T-cell (primary cell): ENCODE measurements around the gene CDH13. TPM values are rescaled to one million over a fixed set of nuclear protein-coding genes. Genes with fewer than 3 reads are reported as not detected.

Experiments used
- ATAC-seq, 4 experiments: fragments of 200-7000 bp in 3 of 4; fragments of 150-1000 bp in 1 of 4; cut with Tn5 transposase; replicated peaks in 1 of 4; 1 replicate in 3 of 4; 2 replicates in 1 of 4; pipeline ENCODE4 v1.10.0; 2021; ENCODE audit warnings: moderate library complexity in 3 of 4, mild to moderate bottlenecking in 2 of 4, moderate number of reproducible peaks in 1 of 4
- CTCF ChIA-PET, 2 donors: fragments of 300-600 bp; sonication (Branson Sonifier 250); formaldehyde crosslinking; loops; one replicate each; lab custom pipeline; 2022; ENCODE audit warnings: antibody characterized with exemption in 2 of 2; lab: Charles Lee
- POLR2A ChIA-PET, 2 donors: fragments of 300-600 bp; sonication (Branson Sonifier 250); formaldehyde crosslinking; loops; one replicate each; lab custom pipeline; 2022; ENCODE audit warnings: antibody characterized with exemption in 2 of 2; lab: Charles Lee
- DNase-seq, 35 experiments: peaks; one replicate each; pipeline versions ENCODE4 v3.0.0 to v3.0.0-alpha.2; 2013 to 2023
- H3K27ac ChIP-seq: one replicate; pipeline ENCODE4 v1.5.1; 2013; ENCODE audit warnings: low read length
- H3K27me3 ChIP-seq, 2 experiments: replicated peaks in 1 of 2; 1 replicate in 1 of 2; 2 replicates in 1 of 2; pipeline versions ENCODE4 v1.6.1 to v1.7.0; 2013; ENCODE audit warnings: low read length in 1 of 2, mixed read lengths in 1 of 2; ENCODE audit not compliant: control insufficient read depth in 2 of 2, insufficient read depth in 2 of 2; ENCODE audit errors: extremely low read depth in 1 of 2
- H3K36me3 ChIP-seq, 2 donors: 1 replicate in 1 of 2; 2 replicates in 1 of 2; pipeline versions ENCODE4 v1.6.1 to v1.7.0; 2013; ENCODE audit warnings: low read length in 1 of 2; ENCODE audit not compliant: control insufficient read depth in 2 of 2, insufficient read depth in 1 of 2; ENCODE audit errors: extremely low read depth in 1 of 2
- H3K4me1 ChIP-seq, 2 experiments: 1 replicate in 1 of 2; 2 replicates in 1 of 2; pipeline versions ENCODE4 v1.6.1 to v1.7.0; 2013; ENCODE audit warnings: low read length in 2 of 2, mixed read lengths in 1 of 2; ENCODE audit not compliant: insufficient read depth in 2 of 2, control insufficient read depth in 1 of 2; ENCODE audit errors: extremely low read depth in 1 of 2
- H3K4me3 ChIP-seq, 2 donors: 1 replicate in 1 of 2; 2 replicates in 1 of 2; pipeline versions ENCODE4 v1.5.1 to v1.7.0; 2013; ENCODE audit warnings: mild to moderate bottlenecking in 2 of 2, low read length in 1 of 2, moderate library complexity in 1 of 2; ENCODE audit not compliant: control insufficient read depth in 1 of 2; ENCODE audit errors: extremely low read depth in 1 of 2
- H3K9me3 ChIP-seq: 2 replicates; pipeline ENCODE4 v1.7.0; 2013
- H3K27ac Mint-ChIP-seq, 2 donors: one replicate each; pipeline ENCODE4 v1.8.0; 2020 to 2021; ENCODE audit warnings: mild to moderate bottlenecking in 2 of 2, mixed read lengths in 2 of 2
- H3K27me3 Mint-ChIP-seq, 2 donors: one replicate each; pipeline ENCODE4 v1.8.0; 2021 to 2022; ENCODE audit warnings: mixed read lengths in 2 of 2
- H3K36me3 Mint-ChIP-seq: one replicate; pipeline ENCODE4 v1.8.0; 2021; ENCODE audit warnings: mixed read lengths
- H3K4me1 Mint-ChIP-seq, 3 donors: one replicate each; pipeline ENCODE4 v1.8.0; 2020 to 2022; ENCODE audit warnings: mixed read lengths in 3 of 3, mild to moderate bottlenecking in 1 of 3
- H3K4me3 Mint-ChIP-seq, 3 donors: one replicate each; pipeline ENCODE4 v1.8.0; 2020 to 2022; ENCODE audit warnings: mild to moderate bottlenecking in 3 of 3, mixed read lengths in 3 of 3, moderate library complexity in 3 of 3
- H3K9me3 Mint-ChIP-seq, 3 donors: one replicate each; pipeline ENCODE4 v1.8.0; 2020 to 2022; ENCODE audit warnings: mixed read lengths in 3 of 3
- WGBS: methylation state at CpG from one replicate; pipeline ENCODE4 v1.1.5; 2013; ENCODE audit warnings: missing lambda C conversion rate; ENCODE audit not compliant: insufficient coverage; 5-methylcytosine and 5-hydroxymethylcytosine counted together
- total RNA-seq, 35 experiments: library from RNA in 6 of 35; stranded (reverse) in 6 of 35; fragments of 120-200 nt in 1 of 35; gene quantifications; one replicate each; pipeline versions ENCODE4 v1.2.1 to v1.2.4 and lab custom pipeline; 2013 to 2026

Gene CDH13
- total RNA-seq, 5 donors from 2014 or later (not counting 1 experiment from before 2014, with no cell fraction given), result not detected

GRCh38 chr16:83227336-83227735, 600.6 kb downstream of the CDH13 start:
- POLR2A ChIA-PET, result no interaction called here
- CTCF ChIA-PET, result no interaction called here
- no peak for ATAC-seq

GRCh38 chr16:83231729-83232128, 605.0 kb downstream of the CDH13 start:
- Histone ChIP-seq H3K4me3 (no peak overlapping the region), H3K27me3 (peaks cover 0 to 12% of the 10 kb centered on the region in 2 experiments), H3K36me3 (no peaks in the 10 kb centered on the region), H3K27ac (no peak overlapping the region), H3K4me1 (no peaks in the 10 kb centered on the region), H3K9me3 (no peaks in the 10 kb centered on the region)
- ChIA-PET CTCF (no interaction called here), POLR2A (no interaction called here)
- no peak for DNase-seq
- Mint-ChIP-seq H3K27me3 (peaks cover 3 to 7% of the 10 kb centered on the region in 2 donors), H3K27ac (no peak overlapping the region), H3K4me1 (no peaks in the 10 kb centered on the region), H3K9me3 (peaks cover 0 to 2% (median 0%) of the 10 kb centered on the region in 3 donors), H3K4me3 (no peak overlapping the region), H3K36me3 (no peaks in the 10 kb centered on the region)
- ATAC-seq, result no peak
- WGBS, result no CpG with 5 or more reads among the region's 5 CpGs

More at GRCh38 chr16:83227336-83227735, 600.6 kb downstream of the CDH13 start:
- WGBS, result 67% methylated on average over 3 of the region's 6 CpGs
- no peak overlapping the region for H3K4me3 ChIP-seq
- no peak overlapping the region for H3K27ac Mint-ChIP-seq
- H3K4me3 Mint-ChIP-seq, result no peak overlapping the region
- H3K36me3 ChIP-seq, result no peaks in the 10 kb centered on the region
- no peaks in the 10 kb centered on the region for H3K36me3 Mint-ChIP-seq
- no peaks in the 10 kb centered on the region for H3K4me1 ChIP-seq
- no peak for DNase-seq
- no peak overlapping the region for H3K27ac ChIP-seq
- H3K9me3 ChIP-seq, result no peaks in the 10 kb centered on the region
- H3K4me1 Mint-ChIP-seq, result no peaks in the 10 kb centered on the region
- H3K27me3 Mint-ChIP-seq, result peaks cover 3 to 7% of the 10 kb centered on the region in 2 donors
- peaks cover 0 to 12% of the 10 kb centered on the region in 2 experiments for H3K27me3 ChIP-seq
- H3K9me3 Mint-ChIP-seq, result peaks cover 0 to 5% (median 0%) of the 10 kb centered on the region in 3 donors

- peaks cover 0 to 6% (median 0%) of the 10 kb centered on the region in 3 donors for H3K9me3 Mint-ChIP-seq
- H3K27ac ChIP-seq, result no peak overlapping the region
- no peaks in the 10 kb centered on the region for H3K4me1 ChIP-seq
- no peak overlapping the region for H3K4me3 Mint-ChIP-seq
- no peaks in the 10 kb centered on the region for H3K4me1 Mint-ChIP-seq
- no peaks in the 10 kb centered on the region for H3K36me3 Mint-ChIP-seq
- WGBS, result 76% methylated on average over 3 of the region's 8 CpGs
- DNase-seq, result no peak
- no peak for ATAC-seq
- peaks cover 0 to 1% of the 10 kb centered on the region in 2 experiments for H3K27me3 ChIP-seq
- H3K4me3 ChIP-seq, result no peak overlapping the region
- H3K27ac Mint-ChIP-seq, result no peak overlapping the region
- H3K36me3 ChIP-seq, result no peaks in the 10 kb centered on the region
- peaks cover 3 to 7% of the 10 kb centered on the region in 2 donors for H3K27me3 Mint-ChIP-seq
- POLR2A ChIA-PET, result no interaction called here
- CTCF ChIA-PET, result no interaction called here
- H3K9me3 ChIP-seq, result no peaks in the 10 kb centered on the region
Observed at GRCh38 chr16:83233153-83233552, 606.4 kb downstream of the CDH13 start.

DNA sequence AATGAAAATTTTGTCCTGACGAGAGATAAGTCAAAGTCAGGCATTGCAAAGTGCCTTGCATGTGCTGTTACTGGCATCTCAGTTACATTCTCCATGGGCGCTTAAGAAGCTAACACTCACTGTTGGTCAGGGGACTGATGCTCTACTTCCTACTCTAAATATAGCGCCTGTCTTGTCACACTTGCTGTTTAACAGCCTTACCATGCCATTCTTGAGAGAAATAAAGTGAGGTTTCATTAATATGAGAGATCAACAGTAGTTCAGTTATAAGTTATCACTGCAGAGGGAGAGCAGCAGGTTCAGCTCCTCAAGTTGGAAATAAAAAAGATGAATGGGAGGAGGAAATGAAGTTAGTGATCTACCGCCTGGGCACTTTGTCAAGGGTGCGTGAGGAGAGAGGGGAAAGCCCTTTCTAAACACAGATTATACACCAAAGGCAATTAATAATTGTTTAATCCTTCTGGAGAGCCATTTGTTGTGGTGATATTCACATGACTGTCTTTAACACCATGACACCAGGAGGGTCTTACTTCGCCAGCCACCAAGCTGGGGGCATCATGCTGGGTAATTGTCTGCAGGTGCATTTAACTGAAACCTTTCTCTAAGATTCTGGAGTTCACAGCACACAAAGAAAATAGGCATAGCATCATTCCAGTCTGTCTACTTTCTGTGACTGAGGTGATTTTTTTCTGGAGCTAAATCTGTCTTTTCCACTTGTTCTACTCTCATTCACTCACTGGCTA, 612.4 kb downstream of the CDH13 start:
- Histone ChIP-seq H3K4me1 (no peaks in the 10 kb centered on the region), H3K36me3 (no peaks in the 10 kb centered on the region), H3K9me3 (no peaks in the 10 kb centered on the region), H3K27me3 (no peaks in the 10 kb centered on the region), H3K27ac (no peak overlapping the region), H3K4me3 (no peak overlapping the region)
- no peaks in the 10 kb centered on the region for H3K27me3 Mint-ChIP-seq
- no peak overlapping the region for H3K4me3 Mint-ChIP-seq
- no peak overlapping the region for H3K27ac Mint-ChIP-seq
- CTCF ChIA-PET, result no interaction called here
- DNase-seq, result no peak
- H3K36me3 Mint-ChIP-seq, result no peaks in the 10 kb centered on the region
- H3K4me1 Mint-ChIP-seq, result no peaks in the 10 kb centered on the region
- no peak for ATAC-seq
- POLR2A ChIA-PET, result no interaction called here
- H3K9me3 Mint-ChIP-seq, result peaks cover 0 to 7% (median 0%) of the 10 kb centered on the region in 3 donors
- WGBS, result 43% methylated on average over 2 of the region's 6 CpGs

GRCh38 chr16:83244057-83244456, 617.3 kb downstream of the CDH13 start:
- ATAC-seq, result no peak
- no peaks in the 10 kb centered on the region for H3K27me3 ChIP-seq
- no peaks in the 10 kb centered on the region for H3K27me3 Mint-ChIP-seq
- ChIA-PET POLR2A (interaction anchor here in 1 of 2 donors (0.6 kb wide), 1 partner anchor 43 kb away, joined by 4 read pairs; no protein-coding TSS in a partner anchor), CTCF (no interaction called here)
- no peak overlapping the region for H3K4me3 Mint-ChIP-seq
- H3K4me1 ChIP-seq, result no peaks in the 10 kb centered on the region
- no peak overlapping the region for H3K4me3 ChIP-seq
- no peaks in the 10 kb centered on the region for H3K4me1 Mint-ChIP-seq
- no peaks in the 10 kb centered on the region for H3K9me3 Mint-ChIP-seq
- no peak overlapping the region for H3K27ac Mint-ChIP-seq
- H3K36me3 Mint-ChIP-seq, result no peaks in the 10 kb centered on the region
- WGBS, result no CpG with 5 or more reads among the region's 2 CpGs
- H3K27ac ChIP-seq, result no peak overlapping the region
- H3K36me3 ChIP-seq, result no peaks in the 10 kb centered on the region
- no peak for DNase-seq
- H3K9me3 ChIP-seq, result no peaks in the 10 kb centered on the region

DNA sequence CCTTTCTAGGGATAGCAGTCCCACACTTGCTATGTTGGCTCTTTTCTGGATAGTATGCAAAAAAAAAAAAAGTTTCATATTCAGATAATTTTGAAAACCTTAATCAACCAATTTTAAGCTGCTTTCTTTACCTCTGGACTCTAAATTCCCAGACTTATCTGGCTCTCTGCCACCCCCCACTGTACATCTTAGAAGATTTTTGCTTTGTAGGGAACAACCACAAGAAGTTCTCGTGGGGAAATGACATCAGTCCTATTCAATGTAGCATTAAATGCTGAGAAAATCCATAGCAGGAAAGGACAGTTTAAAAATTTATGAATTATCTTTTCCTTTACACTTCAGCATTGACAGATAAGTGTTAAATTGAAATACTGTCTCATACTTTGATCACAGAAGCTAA, 618.3 kb downstream of the CDH13 start:
- no peak for ATAC-seq
- Mint-ChIP-seq H3K4me3 (no peak overlapping the region), H3K27ac (no peak overlapping the region), H3K9me3 (no peaks in the 10 kb centered on the region), H3K4me1 (no peaks in the 10 kb centered on the region), H3K36me3 (no peaks in the 10 kb centered on the region), H3K27me3 (no peaks in the 10 kb centered on the region)
- Histone ChIP-seq H3K9me3 (no peaks in the 10 kb centered on the region), H3K4me3 (no peak overlapping the region), H3K27me3 (no peaks in the 10 kb centered on the region), H3K36me3 (no peaks in the 10 kb centered on the region), H3K4me1 (no peaks in the 10 kb centered on the region), H3K27ac (no peak overlapping the region)
- ChIA-PET CTCF (no interaction called here), POLR2A (no interaction called here)
- no CpG with 5 or more reads among the region's 1 CpG for WGBS
- DNase-seq, result no peak
